Jurkat, Clone E6-1 (cell line): ENCODE results near the gene FA2H.

ENCODE experiments used
- DNase-seq: peaks from one replicate; pipeline ENCODE4 v3.0.0-alpha.2; 2011; ENCODE audit warnings: low read depth, low spot score
- H3K4me3 ChIP-seq: 2 replicates; pipeline ENCODE4 v1.5.1; 2011; ENCODE audit warnings: mild to moderate bottlenecking, low read length, control low read depth, moderate library complexity

Gene FA2H

GRCh38 chr16:74747716-74748615 lies 26.7 kb downstream of the FA2H start:
- no peak overlapping the region for H3K4me3 ChIP-seq
- DNase-seq: no peak

GRCh38 chr16:74745926-74746325 lies 28.7 kb downstream of the FA2H start:
- H3K4me3 ChIP-seq: no peak overlapping the region
- no peak for DNase-seq

DNA sequence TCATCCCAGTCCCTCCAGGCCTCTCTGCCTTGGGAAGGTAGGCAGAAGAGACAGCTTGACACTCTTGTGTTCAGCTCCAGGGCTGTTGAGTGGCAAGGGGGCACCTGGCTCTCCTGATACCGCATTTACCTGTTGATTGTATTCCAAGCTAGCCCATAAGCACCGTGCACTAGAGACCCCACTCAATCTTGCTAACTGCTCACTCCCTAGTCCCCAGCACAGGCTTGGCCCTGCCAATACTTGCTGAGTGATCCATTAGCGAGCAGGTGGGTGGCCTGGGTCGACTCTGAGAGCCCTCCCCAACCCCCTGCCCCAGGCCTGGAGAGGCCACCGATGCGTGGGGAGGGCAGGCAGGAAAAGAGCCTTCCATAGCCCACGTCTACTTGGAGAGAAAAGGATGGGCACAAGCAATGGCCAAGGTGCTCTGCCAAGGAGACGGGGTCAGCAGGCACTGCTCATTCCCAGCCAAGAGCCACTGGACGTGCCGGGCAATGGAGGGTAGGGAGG lies 29.5 kb downstream of the FA2H start:
- DNase-seq: no peak
- no peak overlapping the region for H3K4me3 ChIP-seq

GRCh38 chr16:74744566-74744965 lies 30.1 kb downstream of the FA2H start:
- DNase-seq: no peak
- H3K4me3 ChIP-seq: no peak overlapping the region

GRCh38 chr16:74743668-74744299 lies 30.8 kb downstream of the FA2H start:
- H3K4me3 ChIP-seq: no peak overlapping the region
- DNase-seq: no peak

DNA sequence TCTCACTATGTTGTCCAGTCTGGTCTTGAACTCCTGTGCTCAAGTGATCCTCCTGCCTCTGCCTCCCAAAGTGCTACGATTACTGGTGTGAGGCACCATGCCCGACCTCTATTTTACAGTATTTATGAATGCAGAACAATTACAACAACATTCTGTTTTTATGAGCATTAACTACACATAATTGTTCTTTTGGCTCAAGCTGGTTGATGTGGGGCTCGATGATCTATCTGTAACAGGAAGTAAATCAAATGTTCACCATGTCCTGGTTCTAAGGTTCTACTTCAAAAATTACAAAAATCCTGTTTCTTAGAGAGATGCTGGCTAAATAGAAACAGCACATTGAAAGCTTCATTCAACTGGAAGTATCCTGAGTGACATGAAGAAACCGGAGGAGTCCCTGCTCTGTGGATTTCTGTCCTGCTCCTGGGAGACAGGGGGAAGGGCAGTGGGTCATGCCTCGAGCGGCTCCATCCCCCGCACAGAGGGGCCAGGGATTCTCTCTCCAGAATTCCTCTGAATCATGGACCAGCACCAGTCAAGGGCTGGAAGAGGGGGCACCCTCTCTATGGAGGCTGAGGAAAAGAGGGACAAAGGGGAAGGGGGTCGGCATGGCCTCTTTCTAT lies 31.5 kb downstream of the FA2H start:
- no peak overlapping the region for H3K4me3 ChIP-seq
- DNase-seq: no peak

- no peak overlapping the region for H3K4me3 ChIP-seq
These were observed 32.6 kb downstream of the FA2H start for GRCh38 chr16:74742051-74742481.

DNA sequence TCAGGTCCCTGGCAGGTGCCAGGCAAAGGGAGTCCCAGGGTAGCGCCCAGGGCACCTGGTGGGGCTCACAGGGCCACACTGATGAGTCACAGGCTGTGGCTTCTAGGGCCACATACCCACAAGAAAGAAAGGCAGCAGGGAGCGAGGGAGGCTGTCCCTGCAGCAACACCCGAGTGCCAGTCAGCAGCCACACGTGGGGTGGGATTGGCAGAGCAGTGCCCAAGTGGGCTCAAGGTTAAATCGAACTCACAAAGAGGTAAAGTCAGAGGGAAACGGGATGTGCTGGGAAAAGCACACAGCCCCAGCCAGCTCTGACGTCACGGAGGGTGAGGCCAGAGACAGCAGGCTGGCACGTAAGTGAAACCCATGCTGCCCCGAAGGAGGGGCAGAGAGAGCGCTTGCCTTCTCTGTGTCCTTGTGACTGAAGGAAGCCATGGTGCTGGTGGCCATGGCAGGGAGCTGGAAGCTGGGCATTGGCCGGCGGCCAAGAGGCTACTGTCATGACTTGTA lies 33.8 kb downstream of the FA2H start:
- peak; percentile 51 for DNase-seq
- H3K4me3 ChIP-seq: no peak overlapping the region

More at GRCh38 chr16:74742051-74742481, 32.6 kb downstream of the FA2H start:
- peak; percentile 40 for DNase-seq

GRCh38 chr16:74739275-74739674 lies 35.3 kb downstream of the FA2H start:
- H3K4me3 ChIP-seq: no peak overlapping the region
- no peak for DNase-seq

DNA sequence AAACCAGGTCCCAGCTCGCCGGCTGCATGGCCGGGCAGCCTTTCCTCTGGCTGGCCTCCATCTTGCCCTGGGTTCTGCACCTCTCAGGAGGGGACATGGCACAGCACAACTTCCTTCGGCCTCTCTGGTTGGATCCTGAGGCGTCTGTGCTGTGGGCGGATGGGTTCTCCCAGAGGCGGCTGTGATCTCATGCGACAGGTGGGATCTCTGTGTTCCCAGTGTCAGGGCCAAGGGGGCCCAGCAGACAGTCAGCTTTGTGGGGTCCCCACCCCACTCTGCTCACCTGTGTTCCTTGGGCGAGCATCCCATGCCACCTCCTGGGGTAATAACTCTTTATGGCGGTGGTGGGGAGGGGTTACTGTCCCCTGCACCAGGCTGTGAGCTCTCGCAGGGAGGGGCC lies 35.8 kb downstream of the FA2H start:
- DNase-seq: no peak
- H3K4me3 ChIP-seq: no peak overlapping the region

GRCh38 chr16:74738113-74738541 lies 36.5 kb downstream of the FA2H start:
- no peak for DNase-seq
- no peak overlapping the region for H3K4me3 ChIP-seq

- no peak for DNase-seq
These were observed 37.1 kb downstream of the FA2H start for GRCh38 chr16:74737521-74737920.

GRCh38 chr16:74736531-74737157 lies 38.0 kb downstream of the FA2H start:
- no peak for DNase-seq
- H3K4me3 ChIP-seq: no peak overlapping the region

More at GRCh38 chr16:74737521-74737920, 37.1 kb downstream of the FA2H start:
- H3K4me3 ChIP-seq: no peak overlapping the region

- no peak for DNase-seq
- no peak overlapping the region for H3K4me3 ChIP-seq
These were observed 39.1 kb downstream of the FA2H start for GRCh38 chr16:74735554-74735953.

DNA sequence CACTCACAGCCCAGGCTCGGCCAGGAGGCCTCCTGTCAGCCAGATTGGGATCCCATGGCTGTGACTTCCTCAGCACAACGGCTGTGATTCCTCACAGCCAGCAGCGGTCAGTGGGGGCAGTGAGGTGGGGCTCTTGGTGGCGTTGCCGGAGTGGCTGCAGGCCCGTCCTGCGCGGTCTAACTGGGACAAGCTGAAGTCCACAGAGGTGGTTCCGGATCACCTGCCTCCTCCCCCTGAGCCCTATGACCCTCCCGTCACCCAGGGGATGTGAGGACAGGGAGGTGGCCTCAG lies 39.5 kb downstream of the FA2H start:
- no peak overlapping the region for H3K4me3 ChIP-seq
- DNase-seq: no peak

- no peak for DNase-seq
- no peak overlapping the region for H3K4me3 ChIP-seq
These were observed 40.1 kb downstream of the FA2H start for GRCh38 chr16:74734361-74735161.

DNA sequence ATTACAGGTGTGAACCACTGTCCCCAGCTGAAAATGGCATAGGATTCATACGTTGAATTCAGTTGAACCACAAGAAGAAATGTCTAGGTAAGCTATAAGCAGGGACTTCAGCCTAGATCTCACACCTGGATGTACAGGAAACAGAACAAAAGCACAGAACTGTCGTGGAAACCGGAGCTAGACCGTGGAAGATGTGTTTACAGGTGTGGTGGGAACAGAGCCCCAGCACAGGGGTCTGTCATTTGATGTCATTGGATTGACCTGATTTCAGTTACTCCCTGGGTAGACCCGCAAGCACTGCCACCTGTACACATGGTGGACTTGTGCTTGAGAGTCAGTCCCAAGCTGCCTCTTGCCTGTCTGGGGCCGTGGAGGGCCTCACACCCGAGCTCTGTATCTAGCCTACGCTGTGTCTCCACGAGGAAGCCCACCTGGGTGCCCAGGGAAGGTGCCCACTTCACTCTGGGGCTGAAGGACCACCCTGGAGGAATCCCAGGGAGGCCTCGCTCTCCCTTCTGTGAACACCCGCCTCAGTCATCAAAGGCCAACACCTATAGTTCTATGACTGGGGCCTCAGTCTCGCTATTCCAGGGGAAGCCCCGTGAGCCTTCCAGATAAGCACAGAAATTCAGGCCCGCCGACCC lies 41.8 kb downstream of the FA2H start:
- H3K4me3 ChIP-seq: no peak overlapping the region
- peak; percentile 89 for DNase-seq

- H3K4me3 ChIP-seq: no peak overlapping the region
- DNase-seq: no peak
These were observed 42.7 kb downstream of the FA2H start for GRCh38 chr16:74731853-74732477.
